Measurements from ENCODE around the gene LTO1. TPM values are rescaled to one million over a fixed set of nuclear protein-coding genes. Genes with fewer than 3 reads are reported as not detected.

LTO1 gene
- total and polyA plus RNA-seq, 10 of the 15 experiments (the other 5 are each of a cell fraction or from before 2014, with no cell fraction given): 2.6 to 27.5 (median 14.4) TPM

DNA sequence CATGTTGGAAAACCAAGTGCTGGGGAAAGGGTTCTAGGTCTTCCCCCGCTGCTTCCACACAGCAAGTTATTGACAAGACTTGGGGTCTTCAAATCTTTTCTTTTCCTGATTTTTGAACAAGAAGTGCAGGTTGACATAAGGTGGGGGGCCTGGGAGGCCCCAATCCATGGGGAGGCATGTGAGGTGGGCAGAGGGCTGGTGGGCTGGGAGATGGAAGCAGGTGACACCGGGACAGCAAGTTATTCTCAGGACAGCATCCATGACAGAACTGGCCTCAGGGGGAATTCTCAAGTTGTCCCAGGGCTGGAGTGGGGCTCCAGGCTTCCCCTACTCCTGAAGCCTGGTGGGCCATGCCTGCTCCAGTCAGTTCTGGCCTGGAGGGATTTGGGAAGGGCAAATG, 23.2 kb upstream of the LTO1 start:
- Histone ChIP-seq H3K36me3 (ENCODE audit: control insufficient read depth in 2 of 2, insufficient read depth in 2 of 2, low read length in 1 of 2) (no peaks in the 10 kb centered on the region), H3K27me3 (replicated peaks in 1 of 2; ENCODE audit: control insufficient read depth in 2 of 2, insufficient read depth in 2 of 2, low read length in 1 of 2) (peaks cover 7 to 9% of the 10 kb centered on the region in 2 experiments), H3K79me2 (ENCODE audit: control insufficient read depth, insufficient read depth, low read length) (no peaks in the 10 kb centered on the region), H2AFZ (ENCODE audit: control insufficient read depth, low read depth, low read length) (no peak overlapping the region), H3K9ac (ENCODE audit: control insufficient read depth, insufficient read depth, low read length) (no peak overlapping the region), H4K20me1 (ENCODE audit: control insufficient read depth, insufficient read depth) (no peaks in the 10 kb centered on the region), H3K4me2 (ENCODE audit: control insufficient read depth, insufficient read depth) (no peak overlapping the region), H3K4me3 (no peak overlapping the region), H3K4me1 (ENCODE audit: control insufficient read depth, insufficient read depth, low read length) (no peaks in the 10 kb centered on the region; the same call in 1 of the 2 replicates), H3K9me3 (replicated peaks; ENCODE audit: control insufficient read depth, insufficient read depth, low read length) (no peaks in the 10 kb centered on the region), H3K27ac (ENCODE audit: control insufficient read depth, insufficient read depth) (no peak overlapping the region)
- CTCF ChIA-PET: no interaction called here
- DNase-seq (ENCODE audit: low read depth, low spot score) (no peak), ATAC-seq (no peak), FAIRE-seq (no peak)
- intact Hi-C loops (cut with micrococcal nuclease; ENCODE audit: unreplicated experiment): no loop called here
- in situ Hi-C loops (cut with MboI): no loop called here
- TF ChIP-seq KLF5 (IDR thresholded peaks at IDR 0.05; ENCODE audit: partially characterized antibody): no peak
- no peak for TF ChIP-seq CREB1 (IDR thresholded peaks at IDR 0.05; ENCODE audit: low read depth)
- TF ChIP-seq POLR2AphosphoS2 (IDR thresholded peaks at IDR 0.05; ENCODE audit: low read depth, low read length): no peak
- no peak for TF ChIP-seq BMI1 (IDR thresholded peaks at IDR 0.05; ENCODE audit: borderline replicate concordance)
- TF ChIP-seq ZNF384 (IDR thresholded peaks at IDR 0.05; ENCODE audit: borderline replicate concordance, low read depth, low read length): no peak
- no peak for TF ChIP-seq ZBED1 (IDR thresholded peaks at IDR 0.05; ENCODE audit: borderline replicate concordance)
- no TSS peak for BruUV-seq (replicated peaks)
- SMC1A ChIA-PET (ENCODE audit: uncharacterized antibody, unreplicated experiment): no interaction called here
- RAD21 ChIA-PET (ENCODE audit: unreplicated experiment): no interaction called here
- POLR2A ChIA-PET: no interaction called here
- 8% methylated on average over 2 of the region's 2 CpGs for WGBS (ENCODE audit: insufficient coverage, insufficient replicate concordance, low lambda C conversion rate, missing lambda C conversion rate)

DNA sequence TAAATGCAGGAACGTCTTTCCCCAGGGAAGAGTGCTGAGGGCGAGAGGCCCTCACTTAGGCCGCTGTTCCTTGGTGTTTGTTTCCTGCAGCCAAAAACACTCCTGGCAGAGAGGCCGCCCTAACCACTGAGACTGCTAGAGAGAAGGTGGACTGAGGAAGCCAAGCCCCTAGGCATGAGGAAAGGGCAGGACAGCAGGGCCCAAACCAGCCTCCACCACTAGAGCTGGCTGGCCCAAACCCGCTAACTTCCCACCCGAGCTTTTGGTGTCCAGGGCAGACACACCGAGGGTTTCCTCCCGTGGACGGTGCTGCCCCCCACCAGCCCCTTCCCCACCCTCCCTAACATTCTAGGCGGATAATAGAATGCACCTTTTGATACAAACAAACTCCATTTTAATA, 22.7 kb upstream of the LTO1 start:
- POLR2A ChIA-PET: no interaction called here
- Histone ChIP-seq H2AFZ (ENCODE audit: control insufficient read depth, low read depth, low read length) (no peak overlapping the region), H3K27ac (ENCODE audit: control insufficient read depth, insufficient read depth) (no peak overlapping the region), H3K4me3 (no peak overlapping the region), H3K9ac (ENCODE audit: control insufficient read depth, insufficient read depth, low read length) (no peak overlapping the region), H3K27me3 (replicated peaks in 1 of 2; ENCODE audit: control insufficient read depth in 2 of 2, insufficient read depth in 2 of 2, low read length in 1 of 2) (peaks cover 7% of the 10 kb centered on the region in 2 experiments), H3K79me2 (ENCODE audit: control insufficient read depth, insufficient read depth, low read length) (no peaks in the 10 kb centered on the region), H3K4me1 (ENCODE audit: control insufficient read depth, insufficient read depth, low read length) (no peaks in the 10 kb centered on the region; the same call in 1 of the 2 replicates), H4K20me1 (ENCODE audit: control insufficient read depth, insufficient read depth) (no peaks in the 10 kb centered on the region), H3K9me3 (replicated peaks; ENCODE audit: control insufficient read depth, insufficient read depth, low read length) (no peaks in the 10 kb centered on the region), H3K36me3 (ENCODE audit: control insufficient read depth in 2 of 2, insufficient read depth in 2 of 2, low read length in 1 of 2) (no peaks in the 10 kb centered on the region), H3K4me2 (ENCODE audit: control insufficient read depth, insufficient read depth) (no peak overlapping the region)
- no TSS peak for BruUV-seq (replicated peaks)
- RAD21 ChIA-PET (ENCODE audit: unreplicated experiment): no interaction called here
- CTCF ChIA-PET: no interaction called here
- in situ Hi-C loops (cut with MboI): no loop called here
- WGBS (ENCODE audit: insufficient coverage, insufficient replicate concordance, low lambda C conversion rate, missing lambda C conversion rate): 25% methylated on average over 8 of the region's 10 CpGs
- intact Hi-C loops (cut with micrococcal nuclease; ENCODE audit: unreplicated experiment): no loop called here
- FAIRE-seq (no peak), ATAC-seq (no peak), DNase-seq (ENCODE audit: low read depth, low spot score) (no peak)
- SMC1A ChIA-PET (ENCODE audit: uncharacterized antibody, unreplicated experiment): no interaction called here
- no peak for TF ChIP-seq FOXM1 (IDR thresholded peaks at IDR 0.05; ENCODE audit: low read depth, low read length)
- TF ChIP-seq IRF3 (IDR thresholded peaks at IDR 0.05): no peak
- TF ChIP-seq, protein P1, sequence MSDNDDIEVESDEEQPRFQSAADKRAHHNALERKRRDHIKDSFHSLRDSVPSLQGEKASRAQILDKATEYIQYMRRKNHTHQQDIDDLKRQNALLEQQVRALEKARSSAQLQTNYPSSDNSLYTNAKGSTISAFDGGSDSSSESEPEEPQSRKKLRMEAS (IDR thresholded peaks at IDR 0.05; ENCODE audit: low read depth, low read length): no peak
- no peak for TF ChIP-seq TCF12 (IDR thresholded peaks at IDR 0.05; ENCODE audit: low read depth, low read length)
- no peak for TF ChIP-seq WRNIP1 (IDR thresholded peaks at IDR 0.05; ENCODE audit: borderline replicate concordance, low read depth, low read length)
- TF ChIP-seq JUNB (IDR thresholded peaks at IDR 0.05): no peak
- no peak for TF ChIP-seq RAD21 (IDR thresholded peaks at IDR 0.05; ENCODE audit: insufficient read depth, low read depth, low read length)
- no peak for TF ChIP-seq ELK1 (IDR thresholded peaks at IDR 0.05; ENCODE audit: low read depth, low read length)
- TF ChIP-seq RBBP5 (conservative IDR thresholded peaks at IDR 0.05): no peak
- no peak for TF ChIP-seq ESRRA (IDR thresholded peaks at IDR 0.05; ENCODE audit: low read length)
- no peak for TF ChIP-seq MEF2A (IDR thresholded peaks at IDR 0.05; ENCODE audit: insufficient read depth, low read depth, low read length)
- TF ChIP-seq ATF7 (IDR thresholded peaks at IDR 0.05; ENCODE audit: low read depth): no peak
- no peak for TF ChIP-seq TAF1 (IDR thresholded peaks at IDR 0.05; ENCODE audit: borderline replicate concordance, low read depth, low read length)
